Thyroid gland (tissue), 4 donors: Measurements from ENCODE around the gene AGBL2. TPM values are rescaled to one million over a fixed set of nuclear protein-coding genes. Genes with fewer than 3 reads are reported as not detected.

Experiments
- DNase-seq, 2 donors: peaks; one replicate each; pipeline ENCODE4 v3.0.0-alpha.2; 2019
- H3K27ac ChIP-seq, 3 donors: fragments of 200-600 bp; sonication (generic); 1 replicate in 2 of 3; 2 replicates in 1 of 3; pipeline ENCODE4 v1.5.1; 2016 to 2019; ENCODE audit warnings: mild to moderate bottlenecking in 1 of 3, moderate library complexity in 1 of 3
- H3K27me3 ChIP-seq: fragments of 200-600 bp; sonication (generic); one replicate; pipeline ENCODE4 v1.5.1; 2019
- H3K36me3 ChIP-seq, 2 donors: fragments of 200-600 bp; sonication (generic); one replicate each; pipeline ENCODE4 v1.5.1; 2016 to 2019
- H3K4me1 ChIP-seq, 2 donors: fragments of 200-600 bp; sonication (generic); one replicate each; pipeline ENCODE4 v1.5.1; 2017 to 2019
- H3K4me3 ChIP-seq, 3 donors: fragments of 200-600 bp; sonication (generic); replicated peaks in 1 of 3; 1 replicate in 2 of 3; 2 replicates in 1 of 3; pipeline ENCODE4 v1.5.1; 2016; ENCODE audit warnings: mild to moderate bottlenecking in 1 of 3
- H3K9me3 ChIP-seq: fragments of 200-600 bp; sonication (generic); one replicate; pipeline ENCODE4 v1.5.1; 2017
- CTCF ChIP-seq, 6 experiments: fragments of 200-600 bp in 3 of 6; fragments of 450-650 bp in 3 of 6; sonication (generic) in 3 of 6; IDR thresholded peaks; one replicate each; pipeline ENCODE4 v1.5.1; 2016 to 2019; ENCODE audit warnings: antibody characterized with exemption in 6 of 6, mild to moderate bottlenecking in 2 of 6, inconsistent platforms in 1 of 6, moderate library complexity in 1 of 6
- POLR2A ChIP-seq, 2 donors: fragments of 450-650 bp; IDR thresholded peaks; one replicate each; pipeline ENCODE4 v1.6.1; 2017; ENCODE audit warnings: antibody characterized with exemption in 2 of 2, mild to moderate bottlenecking in 2 of 2, moderate library complexity in 1 of 2
- WGBS, 2 donors: methylation state at CpG; one replicate each; pipeline ENCODE4 v1.1.5; 2017; 5-methylcytosine and 5-hydroxymethylcytosine counted together
- intact Hi-C: fragments of 100-400 bp; cut with DNase I; formaldehyde crosslinking; loops from one replicate; pipeline ENCODE4 v1.15.1; 2023
- small RNA-seq: library from RNA; depleted of rRNA; stranded (forward); fragments of <200 nt; gene quantifications from one replicate; pipeline ENCODE3, GENCODE V24; 2016
- total RNA-seq, 4 donors: library from RNA; depleted of rRNA; stranded (reverse); fragments of >200 nt; gene quantifications; one replicate each; pipeline ENCODE4 v1.2.3, GENCODE V29; 2016

AGBL2 gene
- total RNA-seq, 4 donors from 2014 or later: 0.59 to 1.1 (median 0.87) TPM

- no peak for DNase-seq
- intact Hi-C loops: no loop called here
These were observed 105.5 kb downstream of the AGBL2 start for GRCh38 chr11:47609675-47610074.

More at GRCh38 chr11:47609675-47610074, 105.5 kb downstream of the AGBL2 start:
- Histone ChIP-seq H3K36me3 (no peaks in the 10 kb centered on the region), H3K9me3 (no peaks in the 10 kb centered on the region), H3K4me1 (peaks cover 0 to 21% of the 10 kb centered on the region in 2 donors), H3K27me3 (no peaks in the 10 kb centered on the region), H3K4me3 (no peak overlapping the region), H3K27ac (no peak overlapping the region)
- TF ChIP-seq POLR2A (IDR thresholded peaks at IDR 0.05) (no peak), CTCF (IDR thresholded peaks at IDR 0.05) (no peak)
- 69 to 83% methylated on average over 3 of the region's 3 CpGs for WGBS, 2 donors

Small RNAs within 50 kb of the gene (small RNA-seq; reads per million reads assigned to genes)
- gene RF00019: not detected

Other genes with a start within 250 kb of the AGBL2 start
- 100 to 1,000 TPM in 3 of 4 donors, 10 to 100 TPM in 1; 87.3 to 144 (median 111) TPM for gene CELF1, start 162.2 kb downstream of the AGBL2 start, total RNA-seq
- gene PTPMT1, start 149.8 kb downstream of the AGBL2 start, total RNA-seq: 100 to 1,000 TPM in 3 of 4 donors, 10 to 100 TPM in 1; 93.9 to 149 (median 125) TPM
- 10 to 100 TPM; 22.8 to 34.5 (median 30.7) TPM for gene KBTBD4, start 136.4 kb downstream of the AGBL2 start, total RNA-seq
- gene NDUFS3, start 136.3 kb downstream of the AGBL2 start, total RNA-seq: 10 to 100 TPM; 42.6 to 84.3 (median 81.2) TPM
- gene FAM180B, start 128.7 kb downstream of the AGBL2 start, total RNA-seq: 1 to 10 TPM in 3 of 4 donors, under 1 TPM in 1; 0.83 to 3.1 (median 1.4) TPM
- 1 to 10 TPM; 1.1 to 3.7 (median 1.9) TPM for gene C1QTNF4, start 121.0 kb downstream of the AGBL2 start, total RNA-seq
- gene MTCH2, start 72.8 kb downstream of the AGBL2 start, total RNA-seq: 100 to 1,000 TPM in 1 of 4 donors, 10 to 100 TPM in 3; 70.3 to 126 (median 82.2) TPM
- 100 to 1,000 TPM; 156 to 232 (median 194) TPM for gene FNBP4, start 52.0 kb upstream of the AGBL2 start, total RNA-seq
- 10 to 100 TPM; 36.5 to 53.6 (median 39.7) TPM for gene NUP160, start 133.0 kb upstream of the AGBL2 start, total RNA-seq